IMR-90 (cell line): ENCODE data around the gene ETV6. TPM values are rescaled to one million over a fixed set of nuclear protein-coding genes. Genes with fewer than 3 reads are reported as not detected.
A peak's percentile ranks its signal among the peaks of the same experiment; 100 is the strongest.

Experiments used
- ATAC-seq: fragments of 200-7000 bp; cut with Tn5 transposase; 2 replicates; pipeline ENCODE4 v1.9.1; 2020; ENCODE audit warnings: low read depth, mild to moderate bottlenecking, moderate library complexity
- BruUV-seq: library from RNA; stranded (reverse); fragments of 400-500 nt; replicated peaks from 2 replicates; lab custom pipeline; 2021; lab: Mats Ljungman, UMichigan
- CTCF ChIA-PET: fragments of 300-600 bp; formaldehyde crosslinking; extraction: SDS; loops from one replicate; lab custom pipeline; 2021; ENCODE audit warnings: antibody characterized with exemption; lab: Yijun Ruan, JAX
- POLR2A ChIA-PET: fragments of 300-600 bp; sonication (Branson Sonifier 250); formaldehyde crosslinking; loops from one replicate; lab custom pipeline; 2022; ENCODE audit warnings: antibody characterized with exemption; ENCODE audit not compliant: unreplicated experiment; lab: Charles Lee
- DNase-seq: peaks from one replicate; pipeline ENCODE4 v3.0.0; 2013
- H2AFZ ChIP-seq: replicated peaks from 2 replicates; pipeline ENCODE3; 2013; ENCODE audit warnings: low read length, mild to moderate bottlenecking; ENCODE audit not compliant: poor library complexity
- H2AK5ac ChIP-seq: 2 replicates; pipeline ENCODE4 v1.6.1; 2013; ENCODE audit warnings: low read depth, low read length, inconsistent platforms
- H2AK9ac ChIP-seq: replicated peaks from 2 replicates; pipeline ENCODE3; 2013; ENCODE audit warnings: mild to moderate bottlenecking, low read depth, low read length, moderate library complexity; ENCODE audit not compliant: poor library complexity
- H2BK120ac ChIP-seq: 2 replicates; pipeline ENCODE4 v1.6.1; 2013; ENCODE audit warnings: low read depth, low read length, inconsistent platforms
- H2BK15ac ChIP-seq: 3 replicates; pipeline ENCODE4 v1.6.1; 2013; ENCODE audit warnings: low read depth, low read length, inconsistent platforms
- H2BK20ac ChIP-seq: 2 replicates; pipeline ENCODE4 v1.6.1; 2013; ENCODE audit warnings: low read depth, mild to moderate bottlenecking, inconsistent platforms, low read length, moderate library complexity
- H2BK5ac ChIP-seq: 2 replicates; pipeline ENCODE4 v1.6.1; 2013; ENCODE audit warnings: mild to moderate bottlenecking, low read depth, low read length, inconsistent platforms; ENCODE audit not compliant: poor library complexity, severe bottlenecking
- H3K14ac ChIP-seq: replicated peaks from 2 replicates; pipeline ENCODE4 v1.6.1; 2013; ENCODE audit warnings: low read depth, low read length, inconsistent platforms
- H3K18ac ChIP-seq: 2 replicates; pipeline ENCODE4 v1.6.1; 2013; ENCODE audit warnings: low read depth, low read length, control low read depth
- H3K23ac ChIP-seq: 2 replicates; pipeline ENCODE4 v1.6.1; 2013; ENCODE audit warnings: low read depth, low read length, inconsistent platforms
- H3K27ac ChIP-seq: 2 replicates; pipeline ENCODE4 v1.5.1; 2013; ENCODE audit warnings: mild to moderate bottlenecking, control low read depth, low read length; ENCODE audit not compliant: insufficient read depth
- H3K27me3 ChIP-seq: 2 replicates; pipeline ENCODE4 v1.6.1; 2013; ENCODE audit warnings: low read length; ENCODE audit not compliant: control insufficient read depth, insufficient read depth
- H3K36me3 ChIP-seq: 2 replicates; pipeline ENCODE4 v1.6.1; 2013; ENCODE audit warnings: low read length, mixed read lengths; ENCODE audit not compliant: control insufficient read depth, insufficient read depth
- H3K4ac ChIP-seq: 2 replicates; pipeline ENCODE4 v1.6.1; 2013; ENCODE audit warnings: low read depth, low read length, inconsistent platforms
- H3K4me1 ChIP-seq: 2 replicates; pipeline ENCODE4 v1.6.1; 2013; ENCODE audit warnings: low read length, mixed read lengths; ENCODE audit not compliant: control insufficient read depth, insufficient read depth
- H3K4me2 ChIP-seq: 2 replicates; pipeline ENCODE4 v1.6.1; 2013; ENCODE audit warnings: low read depth, mild to moderate bottlenecking, control low read depth, low read length, moderate library complexity
- H3K4me3 ChIP-seq: 2 replicates; pipeline ENCODE4 v1.5.1; 2013; ENCODE audit warnings: low read depth, mild to moderate bottlenecking, control low read depth, low read length, moderate library complexity; ENCODE audit not compliant: insufficient read depth
- H3K56ac ChIP-seq: 2 replicates; pipeline ENCODE4 v1.6.1; 2013; ENCODE audit warnings: low read length, inconsistent platforms; ENCODE audit not compliant: insufficient read depth; ENCODE audit errors: extremely low read depth
- H3K79me1 ChIP-seq, 2 experiments: 2 replicates each; pipeline ENCODE4 v1.6.1; 2013; ENCODE audit warnings: low read length in 2 of 2, inconsistent platforms in 1 of 2, low read depth in 1 of 2
- H3K9ac ChIP-seq: 2 replicates; pipeline ENCODE4 v1.6.1; 2013; ENCODE audit warnings: low read depth, low read length, control low read depth
- H3K9me1 ChIP-seq: 2 replicates; pipeline ENCODE4 v1.6.1; 2013; ENCODE audit warnings: low read length, inconsistent platforms; ENCODE audit not compliant: insufficient read depth
- H3K9me3 ChIP-seq: 2 replicates; pipeline ENCODE4 v1.6.1; 2013; ENCODE audit warnings: low read length; ENCODE audit not compliant: control insufficient read depth, insufficient read depth
- H4K20me1 ChIP-seq: 2 replicates; pipeline ENCODE4 v1.6.1; 2013; ENCODE audit warnings: low read length, inconsistent platforms; ENCODE audit not compliant: insufficient read depth
- H4K5ac ChIP-seq: 2 replicates; pipeline ENCODE4 v1.6.1; 2013; ENCODE audit warnings: mild to moderate bottlenecking, low read depth, low read length, control low read depth
- H4K8ac ChIP-seq, 2 experiments: 2 replicates each; pipeline ENCODE4 v1.6.1; 2013; ENCODE audit warnings: low read depth in 2 of 2, low read length in 2 of 2, control low read depth in 1 of 2, inconsistent platforms in 1 of 2
- H4K91ac ChIP-seq: 2 replicates; pipeline ENCODE4 v1.6.1; 2013; ENCODE audit warnings: low read depth, low read length, inconsistent platforms; ENCODE audit not compliant: insufficient read depth
- BHLHE40 ChIP-seq: fragments of 150-350 bp; IDR thresholded peaks from 2 replicates; pipeline ENCODE4 v1.6.1; 2016; ENCODE audit warnings: mild to moderate bottlenecking, low read depth, low read length
- CEBPB ChIP-seq: IDR thresholded peaks from 2 replicates; pipeline ENCODE4 v1.6.1; 2012; ENCODE audit warnings: low read depth, low read length, improper control_type of control experiment
- CHD1 ChIP-seq: IDR thresholded peaks from 2 replicates; pipeline ENCODE4 v1.6.1; 2012; ENCODE audit warnings: low read depth, low read length, improper control_type of control experiment
- FOS ChIP-seq: fragments of 150-350 bp; IDR thresholded peaks from 2 replicates; pipeline ENCODE4 v1.6.1; 2016; ENCODE audit warnings: low read depth, low read length
- MAFK ChIP-seq: IDR thresholded peaks from 2 replicates; pipeline ENCODE4 v1.6.1; 2012; ENCODE audit warnings: low read depth, low read length, improper control_type of control experiment
- MAZ ChIP-seq: IDR thresholded peaks from 2 replicates; pipeline ENCODE4 v1.6.1; 2012; ENCODE audit warnings: low read depth, mild to moderate bottlenecking, low read length, improper control_type of control experiment, moderate library complexity, borderline replicate concordance
- MXI1 ChIP-seq: IDR thresholded peaks from 2 replicates; pipeline ENCODE4 v1.6.1; 2012; ENCODE audit warnings: low read depth, mild to moderate bottlenecking, low read length, moderate library complexity, borderline replicate concordance
- NFE2L2 ChIP-seq: fragments of 150-350 bp; IDR thresholded peaks from 2 replicates; pipeline ENCODE4 v1.6.1; 2016; ENCODE audit warnings: low read depth, mild to moderate bottlenecking, low read length
- POLR2A ChIP-seq: IDR thresholded peaks from 2 replicates; pipeline ENCODE4 v1.6.1; 2012; ENCODE audit warnings: mild to moderate bottlenecking, low read depth, low read length
- RAD21 ChIP-seq: IDR thresholded peaks from 2 replicates; pipeline ENCODE4 v1.6.1; 2012; ENCODE audit warnings: low read length, improper control_type of control experiment
- RCOR1 ChIP-seq: IDR thresholded peaks from 2 replicates; pipeline ENCODE4 v1.6.1; 2012; ENCODE audit warnings: mild to moderate bottlenecking, low read length, improper control_type of control experiment; ENCODE audit not compliant: insufficient replicate concordance
- RFX5 ChIP-seq: IDR thresholded peaks from 2 replicates; pipeline ENCODE4 v1.8.0; 2012; ENCODE audit warnings: low read depth, mild to moderate bottlenecking, low read length, moderate library complexity
- SMC3 ChIP-seq: fragments of 150-350 bp; IDR thresholded peaks from 2 replicates; pipeline ENCODE4 v1.6.1; 2016; ENCODE audit warnings: low read depth, mild to moderate bottlenecking, antibody characterized with exemption, low read length, moderate library complexity
- WGBS, 2 experiments: methylation state at CpG; one replicate each; pipeline versions ENCODE4 v1.1.5 to v1.1.7; 2013; ENCODE audit warnings: missing lambda C conversion rate in 2 of 2; ENCODE audit not compliant: insufficient read length in 1 of 2; ENCODE audit errors: extremely low coverage in 2 of 2; 5-methylcytosine and 5-hydroxymethylcytosine counted together
- dilution Hi-C: fragments of 300-500 bp; cut with HindIII; formaldehyde crosslinking; loops from one replicate; pipeline ENCODE4 v1.14.3; 2018; ENCODE audit warnings: low sequenced_read_pairs; ENCODE audit not compliant: unreplicated experiment
- in situ Hi-C: fragments of 300-500 bp; cut with MboI; formaldehyde crosslinking; loops from 3 replicates; pipeline ENCODE4 v1.14.3; 2019; ENCODE audit warnings: low sequenced_read_pairs, inconsistent platforms, mixed read lengths
- intact Hi-C: fragments of 100-400 bp; cut with micrococcal nuclease; formaldehyde crosslinking; loops from 2 replicates; pipeline ENCODE4 v1.10.0; 2022
- polyA plus RNA-seq, 3 experiments: library from polyadenylated mRNA; depleted of rRNA; stranded (reverse); fragments of >200 nt; gene quantifications; 2 replicates each; pipeline ENCODE4 v1.2.3, GENCODE V29; 2012; ENCODE audit warnings: low replicate concordance in 1 of 3
- total RNA-seq: library from RNA; depleted of rRNA; stranded (reverse); fragments of >200 nt; gene quantifications from 2 replicates; pipeline ENCODE4 v1.2.3, GENCODE V29; 2012
- TF ChIP-seq, protein P1 (sequence below): fragments of 150-350 bp; IDR thresholded peaks from 2 replicates; pipeline ENCODE4 v1.6.1; 2016; ENCODE audit warnings: low read depth, mild to moderate bottlenecking, low read length, moderate library complexity, borderline replicate concordance
- TF ChIP-seq, protein P2 (sequence below): conservative IDR thresholded peaks from 2 replicates; pipeline ENCODE4 v1.5.1; 2012; ENCODE audit warnings: mild to moderate bottlenecking, low read depth, low read length, improper control_type of control experiment
- TF ChIP-seq, protein P3 (sequence below): fragments of 150-350 bp; IDR thresholded peaks from 2 replicates; pipeline ENCODE4 v1.6.1; 2017; ENCODE audit warnings: mild to moderate bottlenecking, antibody characterized with exemption, low read length, low read depth

Gene ETV6
- total and polyA plus RNA-seq, 2 of the 4 experiments (the other 2 are of a cell fraction): 8.4 to 9.9 TPM

DNA sequence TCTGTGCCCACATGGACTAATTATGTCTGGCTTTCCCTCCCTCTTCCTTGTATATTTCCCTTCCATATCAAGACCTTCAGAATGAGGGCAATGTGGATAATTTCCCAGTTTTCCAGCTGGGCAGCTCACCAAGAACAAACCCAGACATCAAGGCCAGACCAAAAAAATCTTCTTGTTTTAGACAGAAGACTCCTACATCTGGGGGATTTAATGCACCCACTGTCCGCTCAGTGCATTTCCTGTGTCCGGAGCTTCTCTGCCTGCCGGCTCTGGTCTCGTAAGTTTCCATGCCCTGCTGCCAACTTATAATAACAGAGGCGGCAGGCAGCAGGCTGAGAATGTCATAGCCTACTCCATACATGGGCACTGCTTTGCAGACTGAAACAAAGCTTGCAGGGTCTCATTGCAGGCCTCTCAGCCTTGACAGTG lies 214.0 kb downstream of the ETV6 start:
- Histone ChIP-seq H3K14ac (0 out of 2 replicates have a peak overlapping the region, but pooled peaks have one; percentile 13), H3K9me1 (peaks cover 16% of the 10 kb centered on the region), H2BK120ac (no peak overlapping the region), H3K27ac (peak overlapping the region; percentile 8; the same call in 1 of the 2 replicates), H2AK5ac (no peak overlapping the region), H3K4ac (no peak overlapping the region), H3K27me3 (no peaks in the 10 kb centered on the region), H2AFZ (no peak overlapping the region), H4K91ac (peak overlapping the region; percentile 14; the same call in 1 of the 2 replicates), H3K4me1 (peaks cover 3% of the 10 kb centered on the region; the same call in 1 of the 2 replicates), H3K56ac (no peak overlapping the region), H4K5ac (no peak overlapping the region; the same call in 1 of the 2 replicates), H3K4me3 (no peak overlapping the region), H4K20me1 (no peaks in the 10 kb centered on the region; the same call in 1 of the 2 replicates), H3K79me1 (peaks cover 28 to 33% of the 10 kb centered on the region in 2 experiments), H3K23ac (no peak overlapping the region), H2AK9ac (no peak overlapping the region), H4K8ac (peak overlapping the region in 1 of 2 experiments; percentile 35; a peak in 2 of 4 replicates), H2BK15ac (no peak overlapping the region), H2BK5ac (no peak overlapping the region), H3K4me2 (no peak overlapping the region; the same call in 1 of the 2 replicates), H3K9me3 (peaks cover 3% of the 10 kb centered on the region; the same call in 1 of the 2 replicates), H2BK20ac (no peak overlapping the region), H3K18ac (no peak overlapping the region), H3K9ac (no peak overlapping the region), H3K36me3 (peaks cover 13% of the 10 kb centered on the region)
- DNase-seq (no peak), ATAC-seq (no peak; the same call in 1 of the 2 replicates)
- intact Hi-C loops (no loop called here), dilution Hi-C loops (no loop called here), in situ Hi-C loops (no loop called here)
- 100% methylated on average over 1 of the region's 5 CpGs; no CpG with 5 or more reads in 1 of the 2 experiments for WGBS, 2 experiments
- BruUV-seq: no TSS peak
- TF ChIP-seq, protein P1, sequence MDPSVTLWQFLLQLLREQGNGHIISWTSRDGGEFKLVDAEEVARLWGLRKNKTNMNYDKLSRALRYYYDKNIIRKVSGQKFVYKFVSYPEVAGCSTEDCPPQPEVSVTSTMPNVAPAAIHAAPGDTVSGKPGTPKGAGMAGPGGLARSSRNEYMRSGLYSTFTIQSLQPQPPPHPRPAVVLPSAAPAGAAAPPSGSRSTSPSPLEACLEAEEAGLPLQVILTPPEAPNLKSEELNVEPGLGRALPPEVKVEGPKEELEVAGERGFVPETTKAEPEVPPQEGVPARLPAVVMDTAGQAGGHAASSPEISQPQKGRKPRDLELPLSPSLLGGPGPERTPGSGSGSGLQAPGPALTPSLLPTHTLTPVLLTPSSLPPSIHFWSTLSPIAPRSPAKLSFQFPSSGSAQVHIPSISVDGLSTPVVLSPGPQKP: no peak
- TF ChIP-seq, protein P2, sequence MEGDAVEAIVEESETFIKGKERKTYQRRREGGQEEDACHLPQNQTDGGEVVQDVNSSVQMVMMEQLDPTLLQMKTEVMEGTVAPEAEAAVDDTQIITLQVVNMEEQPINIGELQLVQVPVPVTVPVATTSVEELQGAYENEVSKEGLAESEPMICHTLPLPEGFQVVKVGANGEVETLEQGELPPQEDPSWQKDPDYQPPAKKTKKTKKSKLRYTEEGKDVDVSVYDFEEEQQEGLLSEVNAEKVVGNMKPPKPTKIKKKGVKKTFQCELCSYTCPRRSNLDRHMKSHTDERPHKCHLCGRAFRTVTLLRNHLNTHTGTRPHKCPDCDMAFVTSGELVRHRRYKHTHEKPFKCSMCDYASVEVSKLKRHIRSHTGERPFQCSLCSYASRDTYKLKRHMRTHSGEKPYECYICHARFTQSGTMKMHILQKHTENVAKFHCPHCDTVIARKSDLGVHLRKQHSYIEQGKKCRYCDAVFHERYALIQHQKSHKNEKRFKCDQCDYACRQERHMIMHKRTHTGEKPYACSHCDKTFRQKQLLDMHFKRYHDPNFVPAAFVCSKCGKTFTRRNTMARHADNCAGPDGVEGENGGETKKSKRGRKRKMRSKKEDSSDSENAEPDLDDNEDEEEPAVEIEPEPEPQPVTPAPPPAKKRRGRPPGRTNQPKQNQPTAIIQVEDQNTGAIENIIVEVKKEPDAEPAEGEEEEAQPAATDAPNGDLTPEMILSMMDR: no peak
- TF ChIP-seq RCOR1 (no peak), FOS (no peak), RFX5 (no peak), MAFK (no peak), NFE2L2 (no peak), SMC3 (no peak), MAZ (no peak), BHLHE40 (no peak), MXI1 (no peak), POLR2A (no peak), RAD21 (no peak), CHD1 (no peak), CEBPB (no peak)
- TF ChIP-seq, protein P3, sequence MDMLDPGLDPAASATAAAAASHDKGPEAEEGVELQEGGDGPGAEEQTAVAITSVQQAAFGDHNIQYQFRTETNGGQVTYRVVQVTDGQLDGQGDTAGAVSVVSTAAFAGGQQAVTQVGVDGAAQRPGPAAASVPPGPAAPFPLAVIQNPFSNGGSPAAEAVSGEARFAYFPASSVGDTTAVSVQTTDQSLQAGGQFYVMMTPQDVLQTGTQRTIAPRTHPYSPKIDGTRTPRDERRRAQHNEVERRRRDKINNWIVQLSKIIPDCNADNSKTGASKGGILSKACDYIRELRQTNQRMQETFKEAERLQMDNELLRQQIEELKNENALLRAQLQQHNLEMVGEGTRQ: no peak
- ChIA-PET CTCF (no interaction called here), POLR2A (no interaction called here)
